Measurements from ENCODE around the gene ONECUT2. TPM values are rescaled to one million over a fixed set of nuclear protein-coding genes. Genes with fewer than 3 reads are reported as not detected.

Gene ONECUT2
- total RNA-seq, result under 0.01 and 0.05 TPM in 2 replicates

GRCh38 chr18:57434536-57435494 lies at the start of gene ONECUT2:
Gene ONECUT2, plus strand, starts transcription at chr18:57435374. Its CDS starts 343 bp downstream, at chr18:57435717.

Other genes with a start within 250 kb of the ONECUT2 start
- gene ST8SIA3, start 82.8 kb upstream of the ONECUT2 start, total RNA-seq, result not detected in 2 replicates
- gene FECH, start 151.3 kb downstream of the ONECUT2 start, total RNA-seq, result 25.8 and 29.0 TPM in 2 replicates
- 235 and 244 TPM in 2 replicates for gene NARS1, start 186.5 kb downstream of the ONECUT2 start, total RNA-seq